Testis (tissue), 2 donors: ENCODE measurements around the gene GPR89A.
"Not testable (repeated sequence)": the region's sequence is repeated elsewhere in the genome, so short reads cannot be mapped to it uniquely, and the experiment has no call there.

ENCODE experiments used
- POLR2A ChIP-seq: fragments of 450-650 bp; IDR thresholded peaks from one replicate; pipeline ENCODE4 v1.6.1; 2017; ENCODE audit warnings: antibody characterized with exemption, mild to moderate bottlenecking, moderate library complexity
- TF ChIP-seq, protein P1 (sequence below), 3 experiments: fragments of 450-650 bp in 2 of 3; fragments of 200-600 bp in 1 of 3; sonication (generic) in 1 of 3; IDR thresholded peaks; one replicate each; pipeline ENCODE4 v1.5.1; 2016 to 2019; ENCODE audit warnings: antibody characterized with exemption in 3 of 3, mild to moderate bottlenecking in 2 of 3, moderate library complexity in 1 of 3

- TF ChIP-seq, protein P1, sequence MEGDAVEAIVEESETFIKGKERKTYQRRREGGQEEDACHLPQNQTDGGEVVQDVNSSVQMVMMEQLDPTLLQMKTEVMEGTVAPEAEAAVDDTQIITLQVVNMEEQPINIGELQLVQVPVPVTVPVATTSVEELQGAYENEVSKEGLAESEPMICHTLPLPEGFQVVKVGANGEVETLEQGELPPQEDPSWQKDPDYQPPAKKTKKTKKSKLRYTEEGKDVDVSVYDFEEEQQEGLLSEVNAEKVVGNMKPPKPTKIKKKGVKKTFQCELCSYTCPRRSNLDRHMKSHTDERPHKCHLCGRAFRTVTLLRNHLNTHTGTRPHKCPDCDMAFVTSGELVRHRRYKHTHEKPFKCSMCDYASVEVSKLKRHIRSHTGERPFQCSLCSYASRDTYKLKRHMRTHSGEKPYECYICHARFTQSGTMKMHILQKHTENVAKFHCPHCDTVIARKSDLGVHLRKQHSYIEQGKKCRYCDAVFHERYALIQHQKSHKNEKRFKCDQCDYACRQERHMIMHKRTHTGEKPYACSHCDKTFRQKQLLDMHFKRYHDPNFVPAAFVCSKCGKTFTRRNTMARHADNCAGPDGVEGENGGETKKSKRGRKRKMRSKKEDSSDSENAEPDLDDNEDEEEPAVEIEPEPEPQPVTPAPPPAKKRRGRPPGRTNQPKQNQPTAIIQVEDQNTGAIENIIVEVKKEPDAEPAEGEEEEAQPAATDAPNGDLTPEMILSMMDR (IDR thresholded peaks at IDR 0.05): not testable (repeated sequence)
- not testable (repeated sequence) for TF ChIP-seq POLR2A
Measured at GRCh38 chr1:145670995-145671745, 63.4 kb downstream of the GPR89A start.
